Activated CD8-positive, alpha-beta memory T cell treated with anti-CD3 and anti-CD28 coated beads for 4 hours (primary cell): ENCODE measurements around the gene ARFGEF3.

Experiments
- DNase-seq, 2 donors: peaks; one replicate each; pipeline ENCODE4 v3.0.0-alpha.2; 2020; ENCODE audit warnings: low read depth in 2 of 2

Gene ARFGEF3

DNA sequence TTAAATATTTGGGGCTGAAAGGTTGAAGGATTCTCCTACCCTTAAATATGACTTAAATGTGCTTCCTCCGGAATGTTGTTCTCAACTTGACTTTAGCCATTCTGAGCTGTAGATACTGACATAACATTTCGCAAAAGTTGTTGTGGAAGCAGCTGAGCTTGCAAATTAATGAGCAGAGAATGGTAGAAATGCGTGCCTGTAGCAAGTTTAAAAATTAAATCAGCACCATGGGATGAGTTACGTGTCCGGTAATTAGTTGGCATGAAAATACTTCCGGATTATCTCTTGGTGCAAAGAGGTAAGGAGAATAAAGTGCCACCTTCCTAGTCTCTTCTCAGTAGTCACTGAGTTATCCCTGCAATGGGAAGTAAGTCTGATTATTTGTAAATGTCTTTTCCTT, 80.2 kb downstream of the ARFGEF3 start:
- DNase-seq = no peak

GRCh38 chr6:138242987-138243592, 81.4 kb downstream of the ARFGEF3 start:
- no peak for DNase-seq

DNA sequence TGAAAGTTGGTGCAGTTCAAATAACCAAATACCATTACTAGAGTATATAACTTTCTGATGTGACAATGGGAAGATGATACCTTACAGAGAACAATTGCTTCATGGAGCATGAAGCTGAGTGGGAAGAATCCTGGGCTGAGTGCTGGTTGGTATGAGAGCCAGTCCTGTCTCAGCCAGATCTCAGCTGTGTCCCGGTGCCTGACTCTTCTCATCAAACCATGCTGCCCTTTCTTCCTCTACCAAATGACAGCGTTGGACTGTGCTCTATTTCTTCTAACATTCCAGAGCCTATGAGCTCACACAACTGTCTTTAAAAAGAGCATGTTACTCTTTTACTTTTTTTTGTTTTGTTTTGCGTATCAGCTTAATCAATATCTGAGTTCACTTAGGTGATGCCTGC, 84.0 kb downstream of the ARFGEF3 start:
- DNase-seq = no peak

DNA sequence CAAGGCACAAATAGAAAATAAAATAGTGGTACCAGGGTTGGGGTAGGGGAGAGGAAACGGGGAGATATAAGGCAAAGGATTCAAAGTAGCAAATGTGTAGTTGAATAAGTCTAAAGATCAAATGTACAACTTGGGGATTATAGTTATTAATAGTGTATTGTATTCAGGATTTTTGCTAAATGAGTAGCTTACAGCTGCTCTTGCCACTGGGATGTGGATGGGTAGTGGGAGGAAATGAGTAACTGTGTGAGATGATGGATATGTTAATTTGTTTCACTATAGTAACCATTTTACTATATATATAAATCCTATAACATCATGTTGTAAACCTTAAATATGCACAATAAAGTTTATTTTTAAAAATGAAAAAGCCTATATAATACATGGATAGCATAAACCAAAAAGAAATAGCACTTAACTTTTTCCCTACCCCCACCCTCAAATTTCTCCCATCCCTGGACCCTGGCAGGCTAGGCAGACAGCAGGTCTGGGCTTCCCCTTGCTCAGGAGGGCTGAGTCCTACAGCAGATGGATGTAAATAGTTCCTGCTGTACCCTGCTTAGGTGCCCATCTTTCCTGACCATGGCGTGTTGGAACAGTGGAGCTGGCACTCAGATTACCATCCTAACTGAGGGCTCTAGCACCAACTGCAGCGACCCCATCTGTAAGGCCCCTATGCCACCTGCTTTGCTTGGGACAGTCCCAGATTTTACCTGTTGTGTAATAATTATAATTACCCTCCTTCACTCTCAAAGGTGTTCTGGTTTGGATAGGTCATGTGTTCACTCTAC, 85.1 kb downstream of the ARFGEF3 start:
- DNase-seq = no peak

DNA sequence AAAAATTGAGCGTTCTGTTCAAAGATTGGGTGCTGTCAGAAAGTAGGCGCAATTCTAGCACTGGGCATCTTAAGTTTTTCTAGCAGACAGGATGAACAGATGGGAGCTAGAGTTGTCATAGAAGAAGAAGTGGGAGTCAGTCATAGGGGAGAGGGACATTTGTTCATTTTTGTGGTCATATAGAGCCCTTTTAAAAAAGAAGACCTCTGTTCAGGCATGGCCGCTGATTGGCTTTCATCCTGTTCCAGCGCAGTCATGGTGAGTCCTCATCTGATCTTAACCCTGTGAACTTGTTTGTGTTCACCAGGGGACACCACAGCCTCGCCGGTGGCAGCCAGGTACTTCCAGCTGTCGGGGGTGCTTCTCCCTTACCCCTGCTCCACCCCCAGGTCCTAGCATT, 86.3 kb downstream of the ARFGEF3 start:
- DNase-seq = no peak

DNA sequence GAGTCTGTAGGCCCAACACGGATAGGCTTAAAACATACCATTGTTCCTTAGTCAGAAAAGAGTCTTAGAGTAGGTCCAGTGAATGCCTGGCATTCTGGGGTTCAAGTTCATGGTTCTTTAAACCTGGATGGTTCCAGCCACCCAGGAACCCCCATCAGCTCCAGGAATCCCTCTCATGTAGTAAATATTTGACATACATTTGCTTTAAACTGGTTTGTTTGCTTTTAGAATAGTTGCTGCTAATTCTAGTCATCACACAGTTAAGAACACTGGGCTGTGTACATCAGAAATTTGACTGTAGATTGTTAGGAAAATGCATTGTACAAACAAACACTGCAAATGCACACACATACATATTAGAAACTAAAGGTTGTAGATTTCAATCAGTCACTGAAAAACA, 87.1 kb downstream of the ARFGEF3 start:
- no peak for DNase-seq

DNA sequence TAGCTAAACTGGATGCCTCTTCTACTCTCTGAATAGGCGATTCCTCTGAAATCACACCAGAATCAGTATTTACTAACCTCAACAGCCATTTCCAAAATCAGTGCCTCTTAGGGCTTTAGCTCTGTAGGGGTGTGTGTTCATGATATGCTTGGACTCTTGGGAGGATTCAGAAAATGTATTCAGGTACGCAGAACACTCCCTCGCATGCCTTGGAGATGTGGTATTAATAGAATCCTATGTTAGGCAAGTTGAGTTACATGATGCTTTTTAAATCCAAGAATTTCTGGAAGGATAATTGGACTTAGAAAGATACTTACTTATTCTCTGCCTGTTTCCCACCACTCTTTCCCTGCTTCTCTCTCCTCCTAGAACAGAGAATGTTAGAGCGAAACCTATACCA, 88.3 kb downstream of the ARFGEF3 start:
- DNase-seq = no peak

GRCh38 chr6:138250513-138251247, 88.9 kb downstream of the ARFGEF3 start:
- DNase-seq = no peak

GRCh38 chr6:138253731-138254130, 92.0 kb downstream of the ARFGEF3 start:
- no peak for DNase-seq

DNA sequence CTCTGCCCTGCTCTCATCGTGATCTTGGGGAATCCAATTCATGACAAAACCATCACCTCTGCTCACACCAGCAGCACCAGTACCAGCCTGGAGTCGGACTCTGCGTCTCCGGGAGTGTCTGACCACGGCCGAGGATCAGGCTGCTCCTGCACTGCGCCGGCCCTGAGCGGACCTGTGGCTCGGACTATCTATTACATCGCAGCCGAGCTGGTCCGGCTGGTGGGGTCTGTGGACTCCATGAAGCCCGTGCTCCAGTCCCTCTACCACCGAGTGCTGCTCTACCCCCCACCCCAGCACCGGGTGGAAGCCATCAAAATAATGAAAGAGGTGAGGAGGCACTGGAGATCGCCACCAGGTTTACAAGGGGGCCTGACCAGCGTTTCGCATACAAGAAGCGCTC, 93.7 kb downstream of the ARFGEF3 start:
- no peak for DNase-seq

DNA sequence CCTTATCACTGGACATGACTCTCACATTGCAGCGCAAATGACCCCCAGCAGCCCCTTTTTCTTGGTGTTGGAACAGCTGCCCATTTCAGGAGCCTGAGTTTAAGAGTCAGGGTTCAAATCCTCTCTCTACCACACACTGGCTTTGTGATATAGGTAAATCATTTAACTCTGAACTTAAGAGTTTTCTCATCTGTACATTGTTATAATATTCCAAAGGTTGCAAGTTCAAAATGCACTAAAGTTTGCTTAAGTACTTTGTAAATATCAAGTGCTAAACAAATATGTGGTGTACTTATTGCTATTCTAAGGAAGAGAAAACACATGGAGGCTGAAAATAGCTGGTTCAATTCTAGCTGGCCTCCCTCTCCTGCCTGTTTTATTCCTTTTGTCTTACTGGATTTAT, 95.9 kb downstream of the ARFGEF3 start:
- DNase-seq = no peak

DNA sequence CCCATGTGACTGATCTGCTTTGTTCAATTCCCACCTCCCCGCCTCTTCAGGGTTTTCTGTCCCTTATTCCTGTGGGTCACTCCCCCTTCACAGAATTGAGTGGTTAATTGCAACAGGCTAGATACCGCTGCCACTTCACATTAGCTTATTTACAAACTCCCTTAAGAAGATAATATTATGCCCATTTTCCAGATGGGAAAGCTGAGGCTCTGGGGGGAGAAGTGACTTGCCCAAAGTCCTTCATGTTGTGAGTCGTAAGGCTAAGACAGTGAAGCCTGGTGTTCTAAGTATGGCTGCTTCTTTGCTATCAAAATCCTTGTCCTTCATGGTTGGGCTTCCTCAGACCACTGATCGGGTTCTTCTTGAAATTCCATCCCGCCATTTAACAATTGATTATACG, 96.5 kb downstream of the ARFGEF3 start:
- no peak for DNase-seq

- DNase-seq = no peak
Measured at GRCh38 chr6:138258991-138259390, 97.3 kb downstream of the ARFGEF3 start.

- no peak for DNase-seq
Measured at GRCh38 chr6:138261116-138261780, 99.5 kb downstream of the ARFGEF3 start.

DNA sequence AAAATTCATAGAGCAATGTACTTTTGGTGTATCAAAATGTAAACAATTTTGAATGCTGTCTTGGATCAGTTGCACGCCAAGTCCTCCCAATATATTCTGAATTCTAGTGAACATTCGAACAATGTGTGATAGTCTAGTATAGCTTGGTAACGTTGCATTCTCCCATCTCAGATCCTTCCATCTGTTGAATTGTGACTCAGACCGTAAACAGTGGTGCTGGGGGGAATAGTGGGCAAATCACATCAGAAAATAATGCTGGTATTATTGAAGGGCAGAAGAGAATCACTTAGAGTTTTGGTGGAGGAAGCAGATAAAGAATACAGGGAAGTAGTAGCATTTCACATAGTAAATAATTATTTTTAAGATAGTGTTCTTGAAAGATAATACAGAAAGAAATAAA, 102.2 kb downstream of the ARFGEF3 start:
- no peak for DNase-seq

DNA sequence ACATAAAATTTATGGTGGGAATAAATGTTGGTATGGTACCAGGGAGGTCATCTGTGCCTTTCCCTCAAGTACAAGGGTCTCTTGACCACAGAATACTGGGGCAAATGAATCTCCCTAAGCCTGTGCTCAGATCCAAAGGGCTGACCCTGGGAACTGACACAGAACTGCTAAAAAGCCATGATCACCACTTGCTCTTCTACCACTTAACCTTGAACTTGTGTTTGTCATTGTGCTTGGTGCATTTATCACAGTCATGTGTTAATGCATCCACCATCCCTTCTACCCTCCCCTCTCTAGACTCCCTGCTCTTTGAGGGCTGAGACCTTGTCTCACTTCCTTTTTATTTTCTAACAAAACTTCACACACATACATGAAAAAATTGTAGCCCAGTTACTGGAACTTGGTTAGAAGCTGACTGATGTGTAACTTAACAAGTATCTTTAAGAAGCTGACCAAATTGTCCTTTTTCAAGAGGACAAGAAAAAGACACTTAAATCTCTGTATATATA, 102.7 kb downstream of the ARFGEF3 start:
- no peak for DNase-seq

DNA sequence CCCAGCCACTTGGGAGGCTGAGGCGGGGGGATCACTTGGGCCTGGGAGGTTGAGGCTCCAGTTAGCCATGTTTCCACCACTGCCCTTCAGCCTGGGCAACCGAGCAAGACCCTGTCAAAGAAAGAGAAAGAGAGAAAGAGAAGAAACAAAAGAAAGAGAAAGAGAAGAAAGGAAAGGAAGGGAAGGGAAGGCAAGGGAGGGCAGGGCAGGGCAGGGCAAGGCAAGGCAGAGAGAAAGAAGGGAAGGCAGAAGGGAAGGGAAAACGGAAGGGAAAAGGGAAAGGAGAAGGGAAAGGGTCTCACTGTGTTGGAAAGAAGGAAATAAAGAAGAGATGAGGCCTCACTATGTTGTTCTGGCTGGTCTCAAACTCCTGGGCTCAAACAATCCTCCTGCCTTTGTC, 104.4 kb downstream of the ARFGEF3 start:
- DNase-seq = no peak

DNA sequence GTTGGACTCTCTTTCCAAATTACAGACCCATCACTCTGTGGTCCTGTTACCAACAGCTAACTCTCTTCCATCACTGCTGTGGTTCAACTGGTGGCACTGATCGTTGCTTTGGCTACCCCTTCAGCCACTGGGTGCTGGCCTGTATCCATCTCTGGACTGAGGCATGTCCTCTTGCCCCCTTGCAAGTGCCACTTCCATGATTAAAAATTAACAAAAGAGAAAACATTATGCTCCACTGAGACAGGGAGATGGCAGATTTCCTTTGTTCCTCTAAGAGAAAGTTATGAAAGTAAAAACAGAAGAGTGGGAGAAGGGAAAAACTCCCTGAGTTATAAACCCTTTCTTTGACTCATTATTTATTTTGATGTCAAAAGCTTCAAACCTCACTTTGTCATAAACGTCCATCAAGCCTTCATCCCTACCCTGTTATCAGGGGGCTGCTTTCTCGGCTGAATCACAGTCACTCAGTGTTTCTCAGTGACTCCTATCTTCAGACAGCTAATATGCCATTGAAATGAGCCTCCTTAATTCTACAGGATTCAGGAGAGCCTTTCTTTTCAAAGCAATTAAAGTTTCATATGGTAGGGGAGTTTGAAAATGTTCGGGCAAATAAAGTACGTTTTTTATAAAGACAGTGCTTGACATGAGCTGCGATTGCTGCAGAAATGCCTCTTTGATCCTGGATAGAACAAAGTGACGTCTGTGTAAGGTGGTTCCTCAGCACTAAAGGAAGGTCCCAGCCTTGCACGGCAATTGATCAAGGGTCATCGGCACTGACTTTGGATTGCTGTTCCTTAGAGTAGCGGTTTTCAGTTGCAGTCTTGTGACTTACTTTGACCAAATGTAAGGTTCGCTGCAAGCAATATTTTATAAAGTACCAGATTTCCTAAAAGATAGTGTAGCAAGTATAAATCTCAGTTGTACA, 106.5 kb downstream of the ARFGEF3 start:
- no peak for DNase-seq

GRCh38 chr6:138271451-138271850, 109.7 kb downstream of the ARFGEF3 start:
- no peak for DNase-seq

DNA sequence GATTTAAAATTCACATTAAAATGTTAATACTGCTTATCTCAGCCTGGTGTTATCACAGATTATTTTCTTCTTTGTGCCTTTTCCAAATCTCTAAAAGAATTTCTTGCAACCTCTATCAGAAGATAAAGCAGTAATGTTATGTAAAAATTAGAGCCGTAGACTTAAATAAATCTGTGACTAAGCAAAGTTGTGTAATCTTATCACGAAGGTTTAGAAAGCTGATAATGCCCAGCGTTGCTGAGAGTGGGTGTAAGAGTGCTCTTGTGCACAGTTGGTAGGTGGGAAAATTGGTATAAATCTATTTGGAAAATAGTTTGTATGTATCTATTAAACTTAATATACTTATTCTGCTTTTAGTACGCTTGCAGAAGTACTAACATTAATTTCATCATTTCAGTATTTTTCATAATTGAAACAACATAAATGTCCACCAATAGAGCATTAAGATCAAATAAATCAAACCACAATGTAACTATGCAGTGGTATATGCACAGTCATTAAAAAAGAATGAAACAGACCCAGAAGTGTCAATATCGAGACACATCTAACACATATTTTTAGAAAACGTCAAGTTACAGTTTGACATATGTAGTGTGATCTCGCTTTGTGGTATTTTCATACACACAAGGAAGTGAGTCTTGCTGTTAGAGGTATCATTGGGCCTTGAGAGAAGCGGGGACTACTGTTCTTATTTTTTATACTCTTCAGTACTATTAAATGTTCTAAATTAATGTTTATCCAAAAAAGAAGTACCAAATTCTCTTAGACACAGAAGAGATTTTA, 111.0 kb downstream of the ARFGEF3 start:
- DNase-seq = no peak
